Measurements from ENCODE around the gene BARX1.
A peak's percentile ranks its signal among the peaks of the same experiment; 100 is the strongest.

Gene BARX1, protein sequence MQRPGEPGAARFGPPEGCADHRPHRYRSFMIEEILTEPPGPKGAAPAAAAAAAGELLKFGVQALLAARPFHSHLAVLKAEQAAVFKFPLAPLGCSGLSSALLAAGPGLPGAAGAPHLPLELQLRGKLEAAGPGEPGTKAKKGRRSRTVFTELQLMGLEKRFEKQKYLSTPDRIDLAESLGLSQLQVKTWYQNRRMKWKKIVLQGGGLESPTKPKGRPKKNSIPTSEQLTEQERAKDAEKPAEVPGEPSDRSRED

DNA sequence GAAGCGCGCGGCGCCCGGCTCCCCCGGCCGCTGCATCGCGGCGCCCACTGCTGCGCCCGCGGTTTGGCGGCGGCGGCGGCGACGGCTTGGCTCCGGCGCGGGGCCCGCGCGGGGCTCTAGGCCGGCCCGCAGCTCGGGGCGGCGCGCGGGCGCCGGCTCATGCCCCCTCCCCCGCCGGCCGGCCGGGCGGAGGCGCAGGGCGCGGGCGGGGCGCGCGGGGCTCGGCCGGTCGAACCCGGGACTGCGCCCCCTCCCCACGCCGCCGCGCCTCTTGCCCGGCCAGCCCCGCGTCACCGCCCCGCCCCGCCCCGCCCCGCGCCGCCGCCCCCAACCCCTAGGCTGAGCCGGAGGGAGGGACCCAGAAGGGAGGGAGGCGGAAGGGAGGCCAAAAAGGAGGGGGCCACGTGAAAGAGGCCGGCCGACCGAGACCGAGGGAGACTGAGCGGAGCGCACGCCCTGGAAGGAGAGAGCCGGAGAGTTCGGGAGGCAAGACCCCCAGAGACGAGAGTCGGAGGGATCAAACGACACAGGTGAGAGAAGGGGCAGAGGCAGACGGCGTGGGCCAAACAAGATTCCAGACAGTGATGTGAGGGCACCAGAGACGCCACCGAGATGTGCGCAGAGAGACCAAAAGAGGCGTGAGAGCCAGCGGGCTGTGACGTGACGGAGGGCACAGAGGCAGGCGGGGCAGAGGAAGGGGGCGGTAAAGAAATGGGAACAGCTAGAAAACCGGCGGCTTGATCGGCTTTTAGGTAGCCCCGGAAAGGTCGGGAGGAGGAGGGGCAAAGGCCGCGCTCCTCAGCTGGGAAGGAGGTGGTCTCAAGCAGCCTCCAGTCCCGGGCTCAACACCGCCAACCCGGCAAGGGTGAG is at the start of gene BARX1:
TSS of gene BARX1 (minus strand) at position 245 of the 870 bp plus-strand sequence. CDS start at position 36, 209 bp downstream.
- no peak within 1 kb of the TSS for H2AFZ ChIP-seq (ENCODE audit: low read depth, low read length)
- peaks cover 3% of the 10 kb centered on the region; the same call in 1 of the 2 replicates for H3K27me3 ChIP-seq (ENCODE audit: low read depth, low read length)
- H3K9me3 ChIP-seq (ENCODE audit: insufficient read depth, low read length): no peaks in the 10 kb centered on the region
- no peaks in the 10 kb centered on the region for H4K20me1 ChIP-seq (ENCODE audit: insufficient read depth, low read length)
- H3K4me2 ChIP-seq (ENCODE audit: low read length): no peak within 1 kb of the TSS
- H3K9ac ChIP-seq (ENCODE audit: low read length): no peak within 1 kb of the TSS
- H3K79me2 ChIP-seq (ENCODE audit: low read length): no peaks in the 10 kb centered on the region
- TF ChIP-seq EZH2phosphoT487 (IDR thresholded peaks at IDR 0.05; ENCODE audit: low read depth): no peak
- TF ChIP-seq, protein P1, sequence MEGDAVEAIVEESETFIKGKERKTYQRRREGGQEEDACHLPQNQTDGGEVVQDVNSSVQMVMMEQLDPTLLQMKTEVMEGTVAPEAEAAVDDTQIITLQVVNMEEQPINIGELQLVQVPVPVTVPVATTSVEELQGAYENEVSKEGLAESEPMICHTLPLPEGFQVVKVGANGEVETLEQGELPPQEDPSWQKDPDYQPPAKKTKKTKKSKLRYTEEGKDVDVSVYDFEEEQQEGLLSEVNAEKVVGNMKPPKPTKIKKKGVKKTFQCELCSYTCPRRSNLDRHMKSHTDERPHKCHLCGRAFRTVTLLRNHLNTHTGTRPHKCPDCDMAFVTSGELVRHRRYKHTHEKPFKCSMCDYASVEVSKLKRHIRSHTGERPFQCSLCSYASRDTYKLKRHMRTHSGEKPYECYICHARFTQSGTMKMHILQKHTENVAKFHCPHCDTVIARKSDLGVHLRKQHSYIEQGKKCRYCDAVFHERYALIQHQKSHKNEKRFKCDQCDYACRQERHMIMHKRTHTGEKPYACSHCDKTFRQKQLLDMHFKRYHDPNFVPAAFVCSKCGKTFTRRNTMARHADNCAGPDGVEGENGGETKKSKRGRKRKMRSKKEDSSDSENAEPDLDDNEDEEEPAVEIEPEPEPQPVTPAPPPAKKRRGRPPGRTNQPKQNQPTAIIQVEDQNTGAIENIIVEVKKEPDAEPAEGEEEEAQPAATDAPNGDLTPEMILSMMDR (IDR thresholded peaks at IDR 0.05; ENCODE audit: low read depth, low read length): no peak
- H3K4me3 ChIP-seq (ENCODE audit: low read length): no peak within 1 kb of the TSS
- H3K36me3 ChIP-seq (replicated peaks; ENCODE audit: low read depth, low read length): no peaks in the 10 kb centered on the region
- no peak within 1 kb of the TSS for H3K27ac ChIP-seq (ENCODE audit: low read length)
- peaks cover 5% of the 10 kb centered on the region for H3K4me1 ChIP-seq (ENCODE audit: low read length)

DNA sequence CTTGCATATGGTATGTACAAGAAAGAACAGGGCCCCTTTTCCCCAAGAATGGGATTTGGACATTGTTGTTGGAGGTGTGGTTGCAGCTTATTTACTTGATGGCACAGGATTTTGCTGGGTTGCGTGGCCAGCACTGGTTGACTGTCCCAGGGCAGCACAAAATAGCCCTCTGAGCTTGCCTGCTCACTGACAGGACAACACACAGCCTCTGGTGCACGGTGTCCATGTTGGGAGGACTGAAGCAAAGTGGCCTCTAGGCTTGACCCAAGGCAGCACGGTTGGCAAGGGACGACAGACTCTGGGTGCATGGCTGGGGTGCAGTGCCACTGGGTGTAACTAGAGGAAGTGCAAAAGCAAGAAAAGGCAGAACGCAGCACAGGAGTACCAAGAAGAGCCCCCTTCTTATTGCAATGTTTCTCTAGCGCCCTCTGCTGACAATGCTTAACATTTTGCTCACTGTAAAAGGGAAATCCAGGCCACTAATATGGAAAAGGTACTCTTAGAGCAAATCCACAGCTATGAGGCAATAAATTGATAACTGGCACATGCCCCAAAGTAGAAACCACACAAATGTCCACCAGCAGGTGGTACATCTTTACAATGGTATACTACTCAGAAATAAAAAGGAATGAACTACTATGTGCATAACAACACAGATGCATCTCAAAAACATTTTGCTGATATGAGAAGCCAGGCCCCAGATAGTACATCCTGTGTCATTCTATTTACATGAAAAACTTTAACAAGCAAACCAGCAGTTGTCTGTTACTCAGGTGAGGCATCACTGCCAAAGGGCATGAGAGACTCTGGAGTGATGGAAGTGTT is 47.4 kb upstream of the BARX1 start:
- no peaks in the 10 kb centered on the region for H3K79me2 ChIP-seq (ENCODE audit: low read length)
- no peak overlapping the region for H3K4me2 ChIP-seq (ENCODE audit: low read length)
- H3K4me1 ChIP-seq (ENCODE audit: low read length): no peaks in the 10 kb centered on the region
- H3K9ac ChIP-seq (ENCODE audit: low read length): no peak overlapping the region
- no peaks in the 10 kb centered on the region for H4K20me1 ChIP-seq (ENCODE audit: insufficient read depth, low read length)
- no peak overlapping the region for H3K27ac ChIP-seq (ENCODE audit: low read length)
- H3K36me3 ChIP-seq (replicated peaks; ENCODE audit: low read depth, low read length): no peaks in the 10 kb centered on the region
- no peak overlapping the region for H2AFZ ChIP-seq (ENCODE audit: low read depth, low read length)
- H3K9me3 ChIP-seq (ENCODE audit: insufficient read depth, low read length): no peaks in the 10 kb centered on the region
- H3K4me3 ChIP-seq (ENCODE audit: low read length): no peak overlapping the region
- TF ChIP-seq EZH2phosphoT487 (IDR thresholded peaks at IDR 0.05; ENCODE audit: low read depth): no peak
- TF ChIP-seq, protein P1 (IDR thresholded peaks at IDR 0.05; ENCODE audit: low read depth, low read length): peak; percentile 84
- peaks cover 8% of the 10 kb centered on the region; the same call in 1 of the 2 replicates for H3K27me3 ChIP-seq (ENCODE audit: low read depth, low read length)

- Histone ChIP-seq H3K79me2 (ENCODE audit: low read length) (no peaks in the 10 kb centered on the region), H3K4me3 (ENCODE audit: low read length) (no peak overlapping the region), H3K9me3 (ENCODE audit: insufficient read depth, low read length) (no peaks in the 10 kb centered on the region), H4K20me1 (ENCODE audit: insufficient read depth, low read length) (no peaks in the 10 kb centered on the region), H3K36me3 (replicated peaks; ENCODE audit: low read depth, low read length) (no peaks in the 10 kb centered on the region), H3K27ac (ENCODE audit: low read length) (no peak overlapping the region), H3K9ac (ENCODE audit: low read length) (no peak overlapping the region), H3K4me1 (ENCODE audit: low read length) (no peaks in the 10 kb centered on the region), H3K4me2 (ENCODE audit: low read length) (no peak overlapping the region), H3K27me3 (ENCODE audit: low read depth, low read length) (no peaks in the 10 kb centered on the region), H2AFZ (ENCODE audit: low read depth, low read length) (no peak overlapping the region)
- TF ChIP-seq, protein P1 (IDR thresholded peaks at IDR 0.05; ENCODE audit: low read depth, low read length): no peak
- no peak for TF ChIP-seq EZH2phosphoT487 (IDR thresholded peaks at IDR 0.05; ENCODE audit: low read depth)
These were observed 41.7 kb upstream of the BARX1 start for GRCh38 chr9:93996863-93997262.

Measured in OCI-LY3 (cell line).